GM21390 (cell line): Measurements from ENCODE around the gene BNC2.

Experiments used
- ATAC-seq: cut with Tn5 transposase; IDR thresholded peaks from one replicate; pipeline ENCODE4 v1.9.1; 2021; ENCODE audit not compliant: unreplicated experiment

The BNC2 gene

DNA sequence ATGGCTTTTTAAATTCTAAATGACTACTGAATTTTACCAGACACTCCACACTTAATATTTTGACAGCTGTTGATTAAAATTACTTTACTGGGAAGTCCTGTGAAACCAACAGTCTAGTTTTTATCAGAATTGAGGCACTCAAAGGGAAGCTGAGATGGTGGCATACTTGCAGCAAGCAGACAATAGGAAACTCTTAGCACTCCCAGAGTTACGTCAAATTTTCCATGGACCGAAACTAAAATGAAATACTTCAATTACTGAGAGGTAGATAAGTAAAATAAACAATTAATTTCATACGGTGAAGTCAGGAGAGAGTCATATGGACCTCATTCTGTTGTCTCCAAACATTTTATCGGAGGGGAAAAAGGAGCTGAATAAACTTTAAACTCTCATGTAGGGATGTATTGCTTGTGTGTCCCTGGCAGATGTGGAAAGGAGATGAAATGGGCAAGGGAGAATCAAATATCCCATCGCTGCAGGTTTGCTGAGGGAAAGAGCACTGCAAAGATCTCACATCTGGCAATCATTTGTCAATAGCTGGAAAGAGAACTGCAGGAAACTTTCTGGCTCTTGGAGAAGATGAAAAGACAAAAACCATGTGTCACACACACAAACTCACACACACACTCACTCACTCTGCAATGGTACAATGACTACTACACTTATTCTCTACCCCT lies 189.4 kb downstream of the BNC2 start:
- ATAC-seq, result no peak

DNA sequence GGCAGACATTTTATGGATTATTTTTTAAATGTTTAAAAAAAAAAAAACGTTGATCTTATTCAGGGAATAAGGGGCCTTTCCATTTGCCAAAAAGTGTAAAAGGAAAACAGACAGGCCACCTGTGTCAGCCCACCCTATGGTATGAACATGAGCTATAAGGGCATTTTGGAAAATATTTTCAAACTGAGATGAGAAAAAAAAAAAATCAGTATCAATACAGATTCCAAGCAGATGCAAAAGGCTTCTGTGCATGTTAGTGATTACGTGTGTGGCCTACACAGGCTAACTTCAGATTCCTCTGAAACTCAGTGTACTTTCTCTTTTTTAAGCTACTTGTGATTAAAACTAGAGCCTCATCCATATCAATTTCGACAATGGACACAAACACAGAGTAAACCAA lies 189.9 kb downstream of the BNC2 start:
- ATAC-seq, result no peak

DNA sequence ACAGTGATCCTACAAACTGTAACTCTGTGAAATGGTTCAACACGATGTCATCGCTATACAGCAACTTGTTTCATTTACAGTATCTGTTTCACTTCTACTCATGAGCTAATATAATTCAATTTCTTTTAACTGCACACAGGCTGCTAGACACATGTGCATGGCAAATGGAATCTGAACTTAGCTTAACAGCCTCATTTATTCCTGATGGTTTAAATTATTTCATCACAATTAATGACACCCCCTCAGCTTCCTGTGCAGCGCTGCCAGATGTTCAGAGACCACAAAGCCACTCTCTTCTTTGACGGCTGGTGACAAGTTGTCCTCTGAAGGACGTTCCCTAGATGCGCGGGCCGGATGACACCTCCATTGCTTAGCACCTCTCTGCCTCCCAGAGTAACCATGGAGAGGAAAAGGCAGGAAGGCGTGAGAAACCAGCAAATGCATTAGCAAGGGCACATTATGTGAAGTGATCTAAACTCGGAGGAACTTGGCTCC lies 191.1 kb downstream of the BNC2 start:
- ATAC-seq, result no peak

DNA sequence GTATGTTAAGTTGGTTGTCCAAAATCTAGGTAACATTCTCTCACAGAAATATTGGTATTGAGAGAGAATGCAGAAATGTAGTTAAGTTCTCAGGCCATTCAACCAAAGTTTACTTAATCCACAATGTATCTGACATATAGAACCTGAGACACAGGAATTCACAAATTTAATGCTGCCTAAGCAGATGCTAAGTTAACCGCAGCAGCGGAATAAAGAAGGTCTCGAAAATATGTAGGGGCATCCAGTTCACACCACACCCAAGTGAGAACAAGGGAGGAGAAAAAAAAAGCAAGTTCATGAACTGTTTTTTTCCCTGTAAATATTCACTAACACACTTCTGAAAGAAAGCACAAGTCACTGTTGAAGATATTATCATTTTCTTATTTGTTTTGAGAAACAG lies 194.0 kb downstream of the BNC2 start:
- ATAC-seq, result no peak

DNA sequence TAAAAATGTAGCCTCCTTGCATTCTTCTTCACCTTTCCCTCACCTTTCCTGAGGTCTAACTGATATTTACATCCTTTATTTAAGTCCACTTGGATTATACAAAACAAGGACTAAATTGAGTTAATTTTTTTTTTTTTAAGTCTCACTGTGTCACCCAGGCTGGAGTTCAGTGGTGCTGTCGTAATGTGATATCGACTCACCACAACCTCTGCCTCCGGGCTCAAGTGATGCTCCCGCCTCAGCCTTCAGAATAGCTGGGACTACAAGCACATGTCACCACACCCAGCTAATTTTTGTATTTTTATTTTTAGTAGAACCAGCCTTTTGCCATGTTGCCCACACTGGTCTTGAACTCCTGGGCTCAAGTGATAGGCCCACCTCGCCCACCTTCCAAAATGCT lies 195.3 kb downstream of the BNC2 start:
- ATAC-seq, result no peak

DNA sequence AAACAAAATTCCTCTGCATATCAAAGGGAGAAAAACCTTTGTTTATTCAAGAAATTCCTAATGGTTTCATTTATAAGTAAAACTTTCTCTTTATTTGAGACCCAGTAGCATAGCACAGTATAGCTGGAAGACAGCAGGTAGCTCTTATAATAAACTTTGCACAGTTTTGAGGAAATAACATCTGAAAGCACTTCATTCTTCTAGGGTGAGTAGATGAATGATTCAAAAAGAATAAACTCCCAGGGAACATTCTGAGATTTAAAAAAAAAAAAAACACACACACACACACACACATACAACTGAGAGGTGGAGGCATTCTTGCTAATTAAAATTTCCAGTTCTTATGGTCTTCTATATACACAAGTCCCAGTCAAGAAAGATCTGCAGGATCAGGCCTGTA lies 197.3 kb downstream of the BNC2 start:
- ATAC-seq, result no peak

DNA sequence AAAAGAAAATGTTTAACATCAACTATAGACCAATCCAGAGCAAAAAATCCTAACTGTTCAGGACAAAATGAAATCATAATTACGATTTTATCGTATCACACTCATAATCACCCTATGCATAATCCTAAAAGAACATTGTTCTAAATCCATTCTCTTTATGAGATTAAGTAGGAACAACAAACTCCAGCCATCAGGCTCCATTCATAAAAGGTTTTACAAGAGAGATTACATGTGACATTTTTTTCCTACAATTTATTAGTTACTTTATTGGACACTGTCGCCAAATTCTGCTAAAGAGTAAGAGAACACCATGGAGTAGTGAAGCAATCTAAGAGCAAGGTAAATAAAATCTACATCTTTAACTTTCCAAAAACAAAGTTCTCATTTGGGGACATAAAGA lies 198.0 kb downstream of the BNC2 start:
- ATAC-seq, result no peak

DNA sequence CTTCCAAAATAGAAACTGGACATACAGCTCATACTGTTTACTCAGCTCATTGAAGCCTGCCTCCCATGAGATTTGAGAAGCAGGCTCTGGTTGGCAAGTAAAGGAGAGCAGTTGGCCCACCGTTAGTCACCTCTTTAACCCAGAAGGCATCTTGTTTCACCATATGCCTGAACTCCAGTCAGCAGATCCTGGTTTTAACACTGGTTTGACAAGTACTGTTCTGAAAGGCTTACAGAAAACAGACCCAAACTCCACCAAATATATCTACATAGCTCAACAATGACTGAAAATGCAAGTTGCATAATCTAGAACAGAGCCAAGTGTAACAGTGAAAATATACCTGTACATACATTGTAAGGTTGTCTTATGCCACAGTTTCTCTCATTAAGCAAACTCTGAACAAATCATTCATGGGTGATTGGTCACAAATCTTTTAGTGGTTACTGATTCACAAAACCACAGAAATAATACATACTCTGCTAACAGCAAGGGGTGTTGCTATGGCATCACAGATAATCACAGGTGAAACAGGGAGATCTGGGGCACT lies 198.8 kb downstream of the BNC2 start:
- ATAC-seq, result no peak

DNA sequence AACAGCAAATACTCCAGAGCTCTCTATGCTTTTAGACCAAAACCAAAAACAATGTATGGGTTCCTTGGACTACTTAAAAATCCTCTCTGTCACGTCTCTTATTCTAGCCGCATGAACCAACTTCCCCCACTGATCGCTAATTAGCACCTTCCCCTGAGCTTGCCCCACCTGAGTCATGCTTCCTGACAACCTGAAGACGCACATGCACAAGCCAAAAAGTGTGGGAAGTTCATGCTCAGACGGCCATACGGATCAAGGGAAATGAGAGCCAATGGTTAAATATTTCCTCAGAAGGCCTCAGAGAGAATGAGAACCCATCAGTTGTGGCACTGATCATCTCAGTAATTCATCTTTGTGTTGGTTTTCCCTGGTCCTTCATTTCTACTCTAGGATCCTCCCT lies 199.7 kb downstream of the BNC2 start:
- ATAC-seq, result no peak

DNA sequence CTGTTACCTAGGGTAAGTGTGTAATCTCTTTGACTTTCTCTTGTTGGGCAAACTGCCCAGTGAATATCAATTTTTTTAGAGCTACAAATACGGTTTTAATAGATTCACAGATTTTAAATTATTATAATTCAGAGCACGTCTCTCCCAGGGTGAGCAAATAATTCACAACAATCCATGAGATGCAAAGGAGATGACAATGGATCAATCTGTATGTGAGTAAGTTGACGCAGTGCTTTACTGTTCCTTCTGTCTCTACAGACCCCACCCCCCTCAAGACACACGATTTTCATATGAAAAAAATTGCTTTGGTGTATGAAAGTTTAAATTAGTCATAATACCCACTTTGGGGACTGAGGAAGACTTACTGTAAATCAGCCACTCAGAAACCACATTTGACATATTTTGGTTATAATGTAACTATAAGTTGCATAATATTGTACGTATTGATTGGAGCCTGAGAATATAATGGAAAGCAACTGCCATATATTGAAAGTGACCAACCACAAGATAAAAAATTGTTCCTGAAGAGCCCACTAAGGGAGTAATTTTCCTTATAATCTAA lies 201.7 kb downstream of the BNC2 start:
- ATAC-seq, result no peak

DNA sequence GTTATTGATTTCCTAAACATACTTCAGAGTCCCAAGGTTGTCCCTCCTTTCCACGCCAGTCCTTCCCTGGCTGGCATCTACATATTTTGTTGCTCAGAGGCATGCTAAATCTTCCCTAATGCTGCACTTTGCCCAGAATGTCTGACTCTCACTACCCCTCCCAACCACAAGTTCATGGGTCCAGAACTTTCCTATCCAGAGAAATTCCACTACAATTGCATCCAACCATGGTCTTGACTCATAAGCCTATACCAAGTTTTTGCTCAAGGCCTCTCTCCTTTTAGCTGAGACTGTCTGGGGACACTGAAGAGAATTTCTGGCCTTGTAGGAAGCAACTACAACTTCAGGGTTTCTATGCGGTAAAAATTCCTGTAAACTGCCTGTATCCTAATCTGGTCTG lies 206.3 kb downstream of the BNC2 start:
- ATAC-seq, result no peak

DNA sequence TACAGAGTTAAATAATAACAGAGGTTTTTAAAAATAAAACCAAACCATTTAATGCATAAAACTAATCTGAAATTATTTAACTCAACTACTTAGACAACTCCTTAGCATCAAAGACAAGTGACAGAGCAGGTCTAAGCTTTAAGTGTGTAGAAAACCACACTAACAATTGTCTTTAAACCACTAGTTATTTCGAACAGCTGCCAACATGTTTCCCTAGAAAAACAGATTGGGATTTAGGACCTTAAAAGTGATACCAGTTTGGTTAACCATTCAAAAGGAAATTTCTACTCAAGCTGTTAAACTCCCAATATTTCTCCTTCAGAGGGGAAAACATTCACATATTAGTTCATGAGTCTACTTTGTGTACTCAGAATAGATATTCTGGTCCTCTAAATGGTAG lies 208.7 kb downstream of the BNC2 start:
- no peak for ATAC-seq

DNA sequence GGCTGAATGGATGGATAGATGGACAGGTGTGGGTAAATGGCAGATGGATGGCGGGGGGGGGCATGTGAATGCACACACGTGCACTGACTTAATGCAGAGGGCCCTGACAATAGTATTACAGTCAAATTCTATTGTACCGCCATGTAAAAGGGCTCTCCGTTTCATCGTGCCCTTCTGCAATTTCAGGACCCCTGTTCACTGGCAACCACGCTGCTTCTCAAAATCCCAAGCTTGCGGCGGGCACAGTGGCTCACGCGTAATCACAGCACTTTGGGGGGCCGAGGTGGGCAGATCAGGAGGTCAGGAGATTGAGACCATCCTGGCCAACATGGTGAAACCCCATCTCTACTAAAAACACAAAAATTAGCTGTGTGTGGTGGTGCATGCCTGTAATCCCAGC lies 211.4 kb downstream of the BNC2 start:
- no peak for ATAC-seq

DNA sequence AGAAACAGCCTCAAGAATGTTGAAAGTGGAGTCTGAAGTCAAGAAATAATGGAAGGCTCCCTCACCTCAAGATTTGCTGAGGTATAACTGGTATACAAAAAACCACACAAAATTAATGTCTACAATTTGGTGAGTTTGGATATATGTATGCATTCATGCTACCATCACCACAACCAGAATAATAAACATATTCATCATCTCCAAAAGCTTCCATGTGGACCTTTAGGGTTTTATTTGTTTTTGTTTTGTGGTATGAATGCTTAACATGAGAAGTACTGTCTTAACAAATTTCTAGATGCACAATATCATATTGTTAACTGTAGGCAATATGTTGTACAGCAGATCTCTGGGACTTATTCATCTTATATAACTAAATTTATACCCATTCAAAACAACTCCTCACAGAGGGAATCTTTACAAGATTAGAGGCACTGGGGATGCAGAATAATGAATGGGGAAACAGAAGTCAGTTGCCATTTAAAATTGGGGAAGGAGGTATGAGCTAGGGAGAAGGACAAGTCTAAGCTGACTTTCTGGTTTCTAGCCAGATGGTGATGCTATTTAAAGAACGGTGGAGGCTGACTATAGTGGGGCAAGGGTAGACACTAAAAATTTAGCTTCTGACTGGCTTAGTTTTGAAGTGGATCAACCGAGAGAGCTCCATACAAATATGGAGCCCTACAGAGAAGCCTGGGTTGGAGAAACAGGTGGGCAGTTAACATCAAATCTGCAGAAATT lies 213.9 kb downstream of the BNC2 start:
- ATAC-seq, result no peak

DNA sequence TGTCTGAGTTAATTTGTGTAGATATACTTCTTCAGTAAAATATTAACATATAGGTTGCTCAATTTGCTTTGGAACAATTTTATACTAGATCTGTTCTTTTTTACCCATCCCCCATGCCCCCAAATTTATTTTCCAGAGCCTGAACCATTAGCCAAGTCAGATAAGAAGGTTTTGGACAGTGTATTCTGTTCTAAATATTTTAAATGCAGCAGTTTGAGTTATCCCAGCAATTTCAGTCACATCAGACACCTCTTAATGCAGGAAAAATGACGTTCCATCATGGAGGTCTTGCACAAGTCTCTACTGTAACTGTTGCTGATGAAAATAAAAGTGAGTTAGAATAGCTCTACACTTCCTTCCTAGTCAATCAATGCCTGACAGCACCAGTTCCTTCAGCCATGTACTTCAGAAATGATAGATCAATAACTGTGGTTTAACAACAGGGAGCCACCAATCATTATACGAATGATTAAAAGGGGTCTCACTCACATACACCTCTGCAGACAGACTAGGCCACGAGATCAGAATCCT lies 215.8 kb downstream of the BNC2 start:
- no peak for ATAC-seq

DNA sequence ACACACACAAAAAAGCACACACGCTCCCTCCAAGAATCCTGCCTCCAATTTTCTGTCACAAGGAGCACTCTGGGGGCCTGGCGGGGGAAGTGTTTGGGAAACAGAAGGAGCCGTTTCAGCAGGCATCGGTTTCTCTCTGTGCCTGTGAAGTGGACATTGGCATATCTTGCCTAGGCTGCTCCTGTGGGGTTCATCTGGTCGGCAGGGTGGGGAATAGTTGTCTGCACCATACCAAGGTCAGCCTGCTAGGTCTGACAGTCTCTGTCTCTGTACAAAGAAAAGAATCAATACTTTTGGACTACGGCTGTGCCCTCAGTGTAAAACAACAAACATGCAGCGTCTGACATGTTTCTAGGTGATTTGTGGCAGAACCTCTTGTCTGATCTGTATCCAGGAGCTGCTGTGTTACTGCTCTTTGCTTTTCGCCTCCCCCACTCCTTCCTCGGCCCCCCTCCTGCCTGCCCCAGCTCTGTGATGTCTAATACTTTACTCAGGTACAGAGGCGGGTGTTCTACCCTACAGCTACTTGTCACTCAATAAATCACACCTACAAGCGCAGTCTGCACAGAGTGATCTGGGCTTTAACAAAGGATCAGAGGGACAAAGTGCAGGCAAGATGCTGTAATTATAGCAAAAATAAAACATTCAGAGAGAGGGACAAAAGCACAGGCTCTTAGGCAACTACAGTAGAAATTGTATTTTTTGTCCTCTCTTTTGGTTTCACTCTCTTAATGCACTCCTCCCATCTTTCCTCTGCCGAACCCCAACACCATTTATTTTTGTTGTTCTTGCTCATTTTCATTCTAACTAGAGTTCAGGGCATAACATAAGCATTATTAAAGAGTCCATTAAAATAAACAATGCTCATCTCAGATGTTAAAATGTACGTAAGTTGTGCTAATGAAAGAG lies 216.7 kb downstream of the BNC2 start:
- no peak for ATAC-seq

DNA sequence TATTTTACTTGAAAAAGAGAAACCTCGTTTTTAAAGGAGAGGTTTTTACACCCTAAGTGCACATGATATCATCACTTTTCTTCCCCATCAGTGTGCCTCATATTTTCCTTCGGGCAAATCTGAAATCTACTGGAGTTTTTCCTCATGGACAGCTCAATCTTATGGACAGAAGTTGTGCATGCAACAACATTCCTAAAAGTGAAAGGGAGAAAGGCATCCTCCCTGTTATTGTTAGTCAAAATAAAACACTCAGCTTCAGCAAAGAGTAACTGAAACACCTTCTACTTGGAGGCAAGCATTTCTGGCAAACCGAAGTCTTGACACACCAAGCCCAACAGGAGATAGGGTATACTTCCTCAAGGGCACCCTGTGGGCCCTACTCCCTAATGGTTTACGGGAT lies 217.9 kb downstream of the BNC2 start:
- ATAC-seq, result no peak

DNA sequence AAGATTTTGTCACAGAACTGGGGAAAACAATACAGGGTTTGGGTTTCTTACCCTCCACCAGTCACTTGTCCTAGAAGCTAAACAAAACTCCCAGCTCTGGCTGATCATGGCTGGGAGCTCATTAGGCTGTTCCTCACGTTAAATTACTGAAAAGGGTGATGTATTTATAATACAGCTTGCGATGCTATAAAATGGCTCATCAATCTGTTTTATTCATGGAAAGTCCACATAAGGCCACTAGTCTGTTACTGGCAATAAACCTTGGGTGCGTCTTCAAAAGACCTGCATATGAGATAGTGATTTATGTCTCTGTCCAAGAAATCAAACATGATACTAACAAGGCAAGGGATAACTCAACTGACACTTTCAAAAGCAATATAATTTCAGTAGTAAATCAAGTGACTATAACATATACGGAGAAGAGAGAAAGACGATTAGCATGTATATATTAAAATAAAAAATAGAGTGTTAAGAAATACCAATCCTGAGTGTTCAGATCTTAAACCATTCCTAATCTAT lies 219.0 kb downstream of the BNC2 start:
- no peak for ATAC-seq

DNA sequence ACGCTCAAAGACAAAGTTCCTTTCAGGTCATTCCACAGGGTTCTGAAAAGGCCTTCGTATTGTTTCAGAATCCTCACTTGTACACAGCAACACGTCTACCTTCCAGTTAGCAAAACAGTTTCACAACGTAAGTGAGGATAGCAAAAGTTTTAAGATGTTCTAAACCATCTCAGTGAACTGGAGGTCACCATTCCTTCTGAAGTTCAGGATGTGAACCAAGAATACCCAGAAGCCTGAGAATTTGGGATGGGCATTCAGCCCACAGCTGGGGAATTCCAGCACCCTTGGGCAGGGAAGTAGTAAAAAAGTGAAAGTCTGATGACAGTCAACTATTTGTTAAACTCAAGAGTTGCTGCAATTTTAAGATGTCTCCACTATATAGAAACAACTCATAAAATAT lies 224.5 kb downstream of the BNC2 start:
- ATAC-seq, result no peak

DNA sequence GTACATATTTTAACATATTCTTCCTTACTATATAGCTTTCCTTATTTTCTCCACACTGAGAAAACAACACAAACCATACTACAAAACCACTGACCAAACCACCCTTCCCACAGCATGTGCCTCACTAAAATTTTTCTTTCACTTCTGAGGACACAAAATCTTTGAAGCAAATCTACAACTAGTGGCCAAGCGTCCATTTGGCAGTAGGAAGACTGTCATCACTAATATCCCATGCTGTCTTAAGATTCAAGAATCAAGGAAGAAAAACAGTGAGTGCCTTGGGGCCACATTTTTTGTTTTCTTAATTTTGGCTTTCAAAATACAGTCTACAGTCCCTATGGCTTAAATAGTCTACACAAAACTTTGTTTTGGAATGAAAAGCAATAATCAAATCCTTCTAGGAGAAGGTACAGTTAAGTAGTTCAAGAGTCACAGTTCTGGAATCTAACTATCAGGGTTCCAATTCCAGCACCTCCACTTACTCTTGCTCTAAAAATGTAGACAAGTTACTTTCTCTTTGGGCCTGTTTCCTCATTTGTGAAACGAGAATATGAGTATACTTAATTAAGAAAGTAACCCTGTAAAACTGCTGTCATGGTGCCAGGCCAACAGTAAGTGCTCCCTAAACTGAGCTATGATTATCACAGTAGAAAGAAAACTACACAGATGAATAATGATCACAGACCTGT lies 227.9 kb downstream of the BNC2 start:
- ATAC-seq, result no peak
